Smooth muscle cell (in vitro differentiated cells): ENCODE results near the gene CHID1. TPM values are rescaled to one million over a fixed set of nuclear protein-coding genes. Genes with fewer than 3 reads are reported as not detected.

Experiments used
- DNase-seq: peaks from one replicate; lab custom pipeline; 2025; ENCODE audit not compliant: unreplicated experiment; lab: John Stamatoyannopoulos, UW
- H2AFZ ChIP-seq: fragments of 200-600 bp; sonication (generic); 2 replicates; pipeline ENCODE4 v1.6.0; 2016; ENCODE audit warnings: antibody characterized with exemption, low read depth, mild to moderate bottlenecking
- H3F3A ChIP-seq: fragments of 200-600 bp; sonication (generic); 2 replicates; pipeline ENCODE4 v1.6.0; 2017; ENCODE audit warnings: antibody characterized with exemption, low read depth
- H3K27ac ChIP-seq: fragments of 200-600 bp; sonication (generic); 2 replicates; pipeline ENCODE4 v1.5.1; 2016; ENCODE audit warnings: low read depth, mild to moderate bottlenecking
- H3K27me3 ChIP-seq: fragments of 200-600 bp; sonication (generic); 2 replicates; pipeline ENCODE4 v1.6.1; 2016; ENCODE audit warnings: low read depth, mild to moderate bottlenecking
- H3K36me3 ChIP-seq: fragments of 200-600 bp; sonication (generic); 2 replicates; pipeline ENCODE4 v1.5.1; 2016; ENCODE audit warnings: low read depth
- H3K4me1 ChIP-seq: fragments of 200-600 bp; sonication (generic); 2 replicates; pipeline ENCODE4 v1.5.1; 2016; ENCODE audit warnings: low read depth
- H3K4me2 ChIP-seq: fragments of 200-600 bp; sonication (generic); 2 replicates; pipeline ENCODE4 v1.6.0; 2016; ENCODE audit warnings: mild to moderate bottlenecking
- H3K4me3 ChIP-seq: fragments of 200-600 bp; sonication (generic); 2 replicates; pipeline ENCODE4 v1.5.1; 2016; ENCODE audit warnings: mild to moderate bottlenecking
- H3K79me2 ChIP-seq: fragments of 200-600 bp; sonication (generic); 2 replicates; pipeline ENCODE4 v1.6.0; 2016; ENCODE audit warnings: low read depth, mild to moderate bottlenecking
- H3K9ac ChIP-seq: fragments of 200-600 bp; sonication (generic); 2 replicates; pipeline ENCODE4 v1.6.0; 2016; ENCODE audit warnings: low read depth
- H3K9me3 ChIP-seq: fragments of 200-600 bp; sonication (generic); replicated peaks from 2 replicates; pipeline ENCODE4 v1.5.1; 2016; ENCODE audit warnings: low read depth
- H4K20me1 ChIP-seq: fragments of 200-600 bp; sonication (generic); 2 replicates; pipeline ENCODE4 v1.6.0; 2016; ENCODE audit warnings: low read depth
- WGBS: methylation state at CpG from one replicate; pipeline ENCODE4 v1.1.7; 2016; ENCODE audit warnings: low lambda C conversion rate; 5-methylcytosine and 5-hydroxymethylcytosine counted together
- polyA plus RNA-seq: library from polyadenylated mRNA; unstranded; fragments of >200 nt; fragmentation: Nextera tagmentation; extraction: Ambion mirVana; gene quantifications from 2 replicates; pipeline ENCODE4 v1.2.1, GENCODE V29; 2016
- total RNA-seq: library from RNA; depleted of rRNA; stranded (reverse); fragments of >200 nt; gene quantifications from 2 replicates; pipeline ENCODE4 v1.2.3, GENCODE V29; 2014
- TF ChIP-seq, protein P1 (sequence below): fragments of 200-600 bp; sonication (generic); IDR thresholded peaks from 2 replicates; pipeline ENCODE4 v1.5.1; 2017; ENCODE audit warnings: borderline replicate concordance, mild to moderate bottlenecking, antibody characterized with exemption; ENCODE audit not compliant: insufficient read depth, poor library complexity, severe bottlenecking

CHID1 gene
- total and polyA plus RNA-seq, 2 experiments from 2014 or later = 54.3 to 181 TPM

DNA sequence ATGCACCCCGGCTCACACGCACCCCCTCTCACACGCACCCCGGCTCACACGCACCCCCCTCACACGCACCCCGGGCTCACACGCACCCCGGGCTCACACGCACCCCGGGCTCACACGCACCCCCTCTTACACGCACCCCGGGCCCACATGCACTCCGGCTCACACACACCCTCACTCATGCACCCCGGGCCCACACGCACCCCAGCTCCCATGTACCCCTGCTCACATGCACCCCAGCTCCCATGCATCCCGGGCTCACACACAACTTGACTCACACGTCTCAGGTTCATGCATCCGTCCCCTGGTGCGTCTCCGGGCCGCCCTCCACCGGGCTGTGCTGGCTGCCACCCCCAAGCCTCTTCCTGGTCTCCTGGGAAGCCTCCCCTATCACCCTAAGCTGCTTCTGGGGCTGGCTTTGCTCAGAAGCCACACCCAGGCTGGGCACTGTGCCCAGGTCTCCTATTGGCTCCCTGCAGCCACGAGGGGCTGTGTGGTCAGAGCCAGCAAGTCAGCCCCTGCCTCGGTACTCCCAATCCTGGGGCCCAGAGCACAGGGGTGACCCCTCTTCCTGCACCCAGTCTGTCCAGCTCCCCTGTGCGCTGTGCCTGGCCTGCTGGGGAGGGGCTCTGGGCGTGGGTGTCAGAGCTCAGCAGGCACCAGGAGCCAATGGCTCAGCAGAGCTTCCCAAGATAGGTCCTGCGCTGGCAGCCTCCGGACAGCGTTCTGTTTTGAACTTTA is 51.0 kb downstream of the CHID1 start:
- Histone ChIP-seq H4K20me1 (peaks cover 77% of the 10 kb centered on the region), H3K4me2 (peak overlapping the region; percentile 67), H3K4me3 (no peak overlapping the region), H3K9ac (no peak overlapping the region), H3K4me1 (peaks cover 24% of the 10 kb centered on the region), H2AFZ (no peak overlapping the region), H3K27ac (no peak overlapping the region), H3K79me2 (no peaks in the 10 kb centered on the region), H3K27me3 (no peaks in the 10 kb centered on the region), H3F3A (no peaks in the 10 kb centered on the region), H3K9me3 (no peaks in the 10 kb centered on the region), H3K36me3 (no peaks in the 10 kb centered on the region)
- 76% methylated on average over 15 of the region's 31 CpGs for WGBS
- TF ChIP-seq, protein P1, sequence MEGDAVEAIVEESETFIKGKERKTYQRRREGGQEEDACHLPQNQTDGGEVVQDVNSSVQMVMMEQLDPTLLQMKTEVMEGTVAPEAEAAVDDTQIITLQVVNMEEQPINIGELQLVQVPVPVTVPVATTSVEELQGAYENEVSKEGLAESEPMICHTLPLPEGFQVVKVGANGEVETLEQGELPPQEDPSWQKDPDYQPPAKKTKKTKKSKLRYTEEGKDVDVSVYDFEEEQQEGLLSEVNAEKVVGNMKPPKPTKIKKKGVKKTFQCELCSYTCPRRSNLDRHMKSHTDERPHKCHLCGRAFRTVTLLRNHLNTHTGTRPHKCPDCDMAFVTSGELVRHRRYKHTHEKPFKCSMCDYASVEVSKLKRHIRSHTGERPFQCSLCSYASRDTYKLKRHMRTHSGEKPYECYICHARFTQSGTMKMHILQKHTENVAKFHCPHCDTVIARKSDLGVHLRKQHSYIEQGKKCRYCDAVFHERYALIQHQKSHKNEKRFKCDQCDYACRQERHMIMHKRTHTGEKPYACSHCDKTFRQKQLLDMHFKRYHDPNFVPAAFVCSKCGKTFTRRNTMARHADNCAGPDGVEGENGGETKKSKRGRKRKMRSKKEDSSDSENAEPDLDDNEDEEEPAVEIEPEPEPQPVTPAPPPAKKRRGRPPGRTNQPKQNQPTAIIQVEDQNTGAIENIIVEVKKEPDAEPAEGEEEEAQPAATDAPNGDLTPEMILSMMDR = no peak
- DNase-seq = peak; percentile 44

DNA sequence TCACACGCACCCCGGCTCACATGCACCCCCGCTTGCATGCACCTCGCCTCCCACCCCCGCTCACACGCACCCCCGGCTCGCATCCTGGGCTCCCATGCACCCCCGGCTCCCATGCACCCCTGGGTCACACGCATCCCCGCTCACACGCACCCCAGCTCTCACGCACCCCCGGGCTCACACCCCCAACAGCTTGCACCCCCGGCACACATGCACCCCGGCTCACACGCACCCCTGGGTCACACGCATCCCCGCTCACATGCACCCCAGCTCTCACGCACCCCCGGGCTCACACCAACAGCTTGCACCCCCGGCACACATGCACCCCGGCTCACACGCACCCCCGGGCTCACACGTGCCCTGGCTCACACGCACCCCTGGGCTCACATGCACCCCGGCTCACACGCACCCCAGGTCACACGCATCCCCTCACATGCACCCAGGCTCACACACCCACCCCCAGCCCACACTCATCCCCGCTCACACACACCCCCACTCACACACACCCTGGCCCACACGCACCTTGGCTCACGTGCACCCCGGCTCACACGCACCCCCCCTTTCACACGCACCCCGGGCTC is 51.8 kb downstream of the CHID1 start:
- TF ChIP-seq, protein P1 = no peak
- Histone ChIP-seq H3K27me3 (no peaks in the 10 kb centered on the region), H2AFZ (no peak overlapping the region), H3K36me3 (no peaks in the 10 kb centered on the region), H3K9ac (no peak overlapping the region), H3K27ac (no peak overlapping the region), H3K4me2 (no peak overlapping the region), H3K79me2 (no peaks in the 10 kb centered on the region), H3K4me3 (no peak overlapping the region), H3K9me3 (no peaks in the 10 kb centered on the region), H4K20me1 (peaks cover 82% of the 10 kb centered on the region), H3F3A (no peaks in the 10 kb centered on the region), H3K4me1 (peaks cover 30% of the 10 kb centered on the region)
- no peak for DNase-seq
- WGBS = 100% methylated on average over 10 of the region's 37 CpGs

DNA sequence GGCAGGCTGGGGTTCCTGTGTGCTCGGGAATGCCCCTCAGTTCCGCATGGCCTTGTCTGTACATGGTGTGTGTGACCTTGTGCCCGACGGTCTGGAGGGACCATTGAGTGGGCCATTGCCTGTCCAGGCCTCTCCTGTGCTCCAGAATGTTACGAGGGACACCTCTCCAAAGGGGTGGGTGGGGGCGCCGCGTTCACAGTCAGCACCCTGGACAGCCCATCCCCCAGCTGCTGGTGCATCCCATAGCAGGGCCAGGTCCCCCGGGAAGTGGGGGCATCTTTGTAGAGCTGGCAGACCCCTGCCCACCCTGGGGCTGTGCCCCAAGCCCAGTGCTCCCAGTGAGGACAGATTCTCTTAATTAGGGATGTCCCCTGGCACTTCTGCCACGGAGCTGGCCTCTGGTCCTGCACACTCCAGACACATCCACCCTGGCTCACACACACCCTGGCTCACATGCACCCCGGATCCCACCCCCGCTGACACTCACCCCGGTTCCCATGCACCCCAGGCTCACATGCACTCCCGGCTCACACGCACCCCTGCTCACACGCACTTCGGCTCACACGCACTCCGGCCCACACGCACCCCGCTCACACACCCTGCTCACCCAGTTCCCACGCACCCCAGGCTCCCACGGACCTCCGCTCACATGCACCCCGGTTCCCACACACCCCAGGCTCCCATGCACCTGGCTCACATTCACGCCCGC is 52.4 kb downstream of the CHID1 start:
- H3K27me3 ChIP-seq = no peaks in the 10 kb centered on the region
- H3K4me2 ChIP-seq = no peak overlapping the region
- H3K4me1 ChIP-seq = peaks cover 26% of the 10 kb centered on the region
- no peaks in the 10 kb centered on the region for H3K36me3 ChIP-seq
- no peak overlapping the region for H3K27ac ChIP-seq
- no peaks in the 10 kb centered on the region for H3K9me3 ChIP-seq
- no peak overlapping the region for H3K9ac ChIP-seq
- H3F3A ChIP-seq = no peaks in the 10 kb centered on the region
- no peak overlapping the region for H2AFZ ChIP-seq
- H3K79me2 ChIP-seq = no peaks in the 10 kb centered on the region
- DNase-seq = no peak
- TF ChIP-seq, protein P1 = no peak
- no peak overlapping the region for H3K4me3 ChIP-seq
- 92% methylated on average over 14 of the region's 27 CpGs for WGBS
- peaks cover 82% of the 10 kb centered on the region for H4K20me1 ChIP-seq
